DMS 273 (cell line): ENCODE results near the gene MTCL1.

Source experiments
- DNase-seq: peaks from one replicate; lab custom pipeline; 2025; ENCODE audit not compliant: unreplicated experiment; lab: John Stamatoyannopoulos, UW

The MTCL1 gene

DNA sequence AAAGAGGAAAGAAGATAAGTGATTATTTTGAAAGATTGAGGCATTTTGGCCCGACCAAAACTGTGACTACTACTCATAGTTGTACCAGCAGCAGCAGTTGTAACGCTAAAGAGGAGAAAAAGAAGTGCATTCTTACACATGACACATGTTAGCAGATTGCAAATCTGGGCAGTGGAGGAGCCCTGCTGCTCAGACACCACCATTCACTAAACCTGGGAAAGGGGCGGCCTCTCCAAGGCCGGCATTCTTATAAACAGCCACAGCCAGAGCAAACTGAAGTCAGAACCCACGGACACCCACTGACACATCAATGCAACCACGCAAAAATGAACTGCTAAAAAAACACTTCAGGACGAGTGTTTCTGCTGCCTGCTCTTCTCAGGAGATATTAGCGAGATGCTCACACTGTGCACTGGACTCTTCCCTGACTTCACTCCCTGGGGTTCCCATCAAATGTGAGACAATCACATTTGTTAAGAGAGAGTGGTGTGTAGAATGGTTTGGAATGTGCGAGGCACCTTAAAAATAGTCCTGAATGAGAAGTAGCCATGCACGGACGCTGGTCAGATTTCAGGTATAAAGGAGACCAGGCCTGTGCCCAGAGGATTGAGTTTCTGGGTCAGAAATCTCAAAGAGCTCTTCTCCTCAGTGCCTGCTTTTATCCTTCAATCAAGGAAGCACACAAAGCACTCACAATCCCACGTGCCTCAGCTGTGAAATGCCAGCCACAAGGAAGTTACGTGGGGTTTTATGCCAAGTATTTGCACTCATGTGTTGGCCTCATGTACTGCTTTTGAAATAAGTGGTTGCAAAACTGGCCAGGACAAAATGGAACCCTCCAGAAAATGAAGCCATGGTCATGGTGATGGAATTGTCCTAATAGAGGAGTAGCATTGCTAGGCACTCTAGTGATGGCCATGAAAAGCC is 83.4 kb downstream of the MTCL1 start:
- DNase-seq: no peak

DNA sequence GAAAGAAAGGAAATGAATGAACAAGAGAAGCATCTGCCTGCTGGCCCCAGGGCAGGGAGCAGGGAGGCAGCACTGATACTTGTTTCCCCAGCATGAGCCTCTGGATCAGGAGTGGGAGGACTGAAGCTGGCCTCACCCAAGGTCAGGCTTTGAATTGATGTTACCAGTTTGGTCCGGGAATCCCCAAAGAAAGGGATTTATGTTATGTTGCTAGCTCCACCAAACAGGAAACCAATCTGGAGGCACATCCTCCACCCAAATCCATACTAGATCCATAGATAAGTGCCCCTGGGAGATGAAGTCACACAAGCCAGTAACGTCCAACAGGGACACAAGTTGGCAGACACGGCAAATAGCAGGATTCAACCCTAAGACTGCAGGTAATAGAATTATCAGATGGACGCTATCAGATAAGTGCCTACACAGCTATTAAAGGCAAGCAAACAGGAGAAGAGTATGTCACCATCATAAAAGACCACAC is 85.9 kb downstream of the MTCL1 start:
- no peak for DNase-seq

DNA sequence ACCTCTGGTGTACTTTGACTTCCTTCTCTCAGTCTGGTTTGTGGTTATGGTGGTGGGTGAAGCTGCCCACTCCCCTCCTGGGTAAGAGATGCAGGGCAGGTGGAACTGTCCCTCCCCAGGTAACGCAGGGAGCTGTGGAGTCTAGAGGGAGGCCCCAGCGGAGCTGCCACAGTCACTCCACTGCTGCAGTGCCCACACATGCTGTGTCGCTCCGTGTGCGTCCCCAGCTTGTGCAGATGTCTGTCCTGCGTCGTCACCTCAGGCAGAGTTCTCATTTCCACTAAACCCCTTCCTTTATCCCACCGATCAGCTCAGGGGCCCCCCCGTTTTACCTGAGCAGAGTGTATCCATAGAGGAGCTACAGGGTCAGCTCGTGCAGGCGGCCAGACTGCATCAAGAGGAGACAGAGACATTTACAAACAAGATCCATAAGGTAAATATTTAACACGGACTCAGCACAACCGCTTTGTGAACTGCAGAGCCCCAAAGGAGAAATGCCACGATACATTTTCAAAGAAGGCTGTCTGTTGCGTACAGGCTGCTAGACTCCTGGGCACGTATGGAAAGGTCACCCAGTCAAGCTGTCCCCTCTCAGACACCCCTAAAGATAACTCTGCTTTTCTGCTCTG is 87.4 kb downstream of the MTCL1 start:
- no peak for DNase-seq

DNA sequence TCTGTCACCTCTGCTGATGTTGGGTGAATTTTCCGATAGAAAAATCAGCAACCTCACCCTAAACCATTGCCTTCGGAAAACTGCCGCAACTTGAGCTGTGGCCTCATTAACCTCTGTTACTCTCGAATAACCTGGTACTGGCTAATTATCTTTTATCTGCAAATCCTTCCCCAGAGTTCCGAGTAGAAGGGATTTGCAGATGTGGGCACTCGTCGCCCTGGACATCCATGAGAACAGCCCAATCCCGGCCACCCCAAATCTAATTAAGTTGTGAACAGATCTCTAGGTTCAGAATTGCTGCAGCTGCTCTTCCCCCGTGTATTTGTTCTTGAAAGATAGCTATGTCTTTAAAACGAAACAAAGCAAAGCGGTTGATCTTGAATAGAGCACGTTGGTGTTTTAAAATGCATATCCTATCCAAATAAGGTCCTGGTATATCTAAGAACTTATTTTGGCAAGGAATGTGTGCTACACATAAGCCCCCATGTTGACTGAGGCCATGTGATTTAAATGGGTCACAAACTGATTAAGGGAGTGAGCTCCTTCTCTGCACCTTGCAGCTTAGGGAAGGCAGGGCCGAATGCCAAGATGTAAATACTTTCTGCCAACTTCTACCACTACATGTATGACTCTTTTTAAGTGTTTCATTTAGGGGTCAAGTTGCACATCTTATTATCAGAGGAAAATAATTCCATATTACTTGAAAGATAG is 88.2 kb downstream of the MTCL1 start:
- no peak for DNase-seq

DNA sequence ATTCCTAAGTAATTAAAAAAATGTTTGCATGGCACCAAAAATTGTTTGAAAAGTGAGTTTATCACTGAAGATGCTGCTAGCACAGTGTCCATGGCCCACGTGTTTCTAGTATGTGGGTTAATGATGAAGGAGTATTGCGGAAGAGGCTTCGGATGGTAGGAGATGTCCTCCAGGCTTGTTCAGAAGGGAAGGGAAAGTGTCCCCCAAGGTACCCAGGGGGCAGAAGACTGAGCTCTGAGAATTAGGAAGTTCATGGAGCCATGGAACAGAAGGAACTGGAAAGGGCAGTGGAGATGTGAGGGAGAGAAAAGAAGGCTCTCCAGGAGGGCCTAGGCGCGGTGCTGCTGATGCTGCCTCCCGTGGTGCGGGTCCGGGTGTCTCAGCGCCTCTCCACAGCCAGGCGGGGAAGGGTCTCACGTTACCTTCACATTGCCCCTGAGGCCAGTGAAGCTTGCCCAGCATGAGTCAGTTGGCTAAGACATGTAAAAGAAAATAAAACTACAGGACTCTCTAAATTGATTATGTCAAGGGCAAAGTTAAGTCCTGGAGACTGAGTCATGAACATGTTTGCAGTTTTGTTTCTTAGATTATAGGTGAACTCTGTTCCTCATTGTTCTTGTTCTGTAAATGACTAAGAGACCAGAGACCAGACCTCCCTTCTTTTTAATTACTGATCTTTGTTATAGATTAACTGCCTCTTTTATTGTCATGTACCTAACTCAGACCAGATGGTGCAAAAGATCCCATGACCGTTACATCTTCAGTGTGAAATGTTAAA is 89.0 kb downstream of the MTCL1 start:
- DNase-seq: no peak

DNA sequence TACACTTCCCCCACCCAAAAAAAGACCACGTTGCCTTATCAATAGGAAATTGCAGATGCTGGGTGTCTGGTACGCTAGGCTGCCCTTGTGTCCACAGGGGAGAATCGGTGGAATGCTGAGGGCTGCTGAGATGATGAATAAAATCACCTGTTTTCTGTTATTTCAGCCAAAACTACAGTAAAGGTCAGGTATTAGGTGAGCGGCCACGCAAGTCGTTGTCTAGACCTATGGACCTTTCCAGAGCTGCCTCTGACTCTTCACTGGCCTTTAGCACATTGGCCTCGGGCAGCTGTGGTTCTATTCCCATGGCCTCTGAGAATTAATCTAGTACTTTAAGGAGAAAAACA is 89.6 kb downstream of the MTCL1 start:
- no peak for DNase-seq

DNA sequence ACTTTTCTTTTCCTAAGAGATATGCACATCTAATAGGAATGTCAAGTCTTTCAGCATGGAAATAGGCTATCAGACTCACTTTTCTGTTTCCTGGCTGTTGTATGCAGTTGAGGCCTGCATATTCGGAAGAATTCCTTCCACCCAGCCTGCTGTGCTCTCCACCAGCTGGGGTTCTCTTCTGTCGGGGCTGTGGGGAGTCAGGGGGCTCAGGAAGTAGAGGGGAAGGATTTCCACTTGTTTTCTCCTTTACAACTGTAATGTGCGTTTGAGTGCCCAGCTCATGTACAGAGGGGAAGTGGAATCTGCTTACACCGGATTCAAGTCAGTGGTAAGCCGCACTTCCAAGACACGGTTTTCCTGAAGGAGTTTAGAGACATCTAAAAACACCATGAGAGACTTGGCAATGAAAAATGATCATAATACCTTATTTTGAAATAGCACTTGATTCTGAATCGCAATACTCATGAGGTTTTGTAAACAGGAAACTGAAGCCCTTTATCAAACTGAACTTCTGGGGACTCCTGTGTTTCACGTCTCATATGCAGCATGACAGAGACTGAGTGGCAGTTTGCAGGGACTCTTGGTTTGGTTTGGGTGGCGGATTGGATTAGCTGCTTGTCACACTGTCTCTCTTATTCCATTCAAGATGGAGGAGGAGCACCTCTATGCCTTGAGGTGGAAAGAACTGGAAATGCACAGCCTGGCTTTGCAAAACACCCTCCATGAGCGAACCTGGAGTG is 90.4 kb downstream of the MTCL1 start:
- DNase-seq: no peak

DNA sequence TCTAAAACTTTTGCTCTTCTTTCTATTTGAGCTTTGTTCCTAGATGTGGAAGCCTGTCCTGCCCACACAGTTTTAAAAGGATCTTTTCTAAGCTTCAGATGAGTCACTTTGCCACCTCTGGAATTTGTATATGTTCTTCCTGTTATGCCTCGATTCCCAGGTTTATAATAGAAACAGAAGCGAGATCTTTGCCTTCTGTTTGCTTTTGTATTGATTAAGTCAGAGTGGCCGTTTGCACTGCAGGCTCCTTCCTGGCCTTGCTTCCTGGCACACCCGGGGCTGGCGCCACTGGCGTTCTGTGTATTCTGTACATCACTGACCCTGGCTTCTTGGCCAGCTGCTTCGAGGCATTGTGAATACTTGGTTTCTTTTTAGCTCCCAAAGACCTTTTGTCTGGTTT is 91.8 kb downstream of the MTCL1 start:
- no peak for DNase-seq

DNA sequence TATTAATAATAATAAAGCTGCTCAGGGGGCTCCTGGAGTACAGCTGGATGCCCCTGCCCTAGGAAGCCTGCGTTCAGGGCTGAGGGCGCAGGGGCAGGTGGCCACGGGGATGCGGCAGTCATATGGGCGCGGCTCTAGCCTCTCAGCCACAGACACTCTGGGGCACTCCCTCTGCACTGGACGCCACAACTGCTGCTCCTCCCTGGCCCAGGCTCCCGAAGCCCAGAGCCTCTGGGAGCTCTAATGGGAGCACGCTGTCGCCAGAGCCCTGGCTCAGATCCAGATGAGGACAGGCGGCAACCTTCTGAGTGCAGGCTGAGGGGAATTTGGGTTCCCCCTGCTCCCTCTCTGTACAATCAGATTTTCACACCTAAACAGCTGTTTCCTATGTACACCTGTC is 93.6 kb downstream of the MTCL1 start:
- DNase-seq: peak; percentile 15

DNA sequence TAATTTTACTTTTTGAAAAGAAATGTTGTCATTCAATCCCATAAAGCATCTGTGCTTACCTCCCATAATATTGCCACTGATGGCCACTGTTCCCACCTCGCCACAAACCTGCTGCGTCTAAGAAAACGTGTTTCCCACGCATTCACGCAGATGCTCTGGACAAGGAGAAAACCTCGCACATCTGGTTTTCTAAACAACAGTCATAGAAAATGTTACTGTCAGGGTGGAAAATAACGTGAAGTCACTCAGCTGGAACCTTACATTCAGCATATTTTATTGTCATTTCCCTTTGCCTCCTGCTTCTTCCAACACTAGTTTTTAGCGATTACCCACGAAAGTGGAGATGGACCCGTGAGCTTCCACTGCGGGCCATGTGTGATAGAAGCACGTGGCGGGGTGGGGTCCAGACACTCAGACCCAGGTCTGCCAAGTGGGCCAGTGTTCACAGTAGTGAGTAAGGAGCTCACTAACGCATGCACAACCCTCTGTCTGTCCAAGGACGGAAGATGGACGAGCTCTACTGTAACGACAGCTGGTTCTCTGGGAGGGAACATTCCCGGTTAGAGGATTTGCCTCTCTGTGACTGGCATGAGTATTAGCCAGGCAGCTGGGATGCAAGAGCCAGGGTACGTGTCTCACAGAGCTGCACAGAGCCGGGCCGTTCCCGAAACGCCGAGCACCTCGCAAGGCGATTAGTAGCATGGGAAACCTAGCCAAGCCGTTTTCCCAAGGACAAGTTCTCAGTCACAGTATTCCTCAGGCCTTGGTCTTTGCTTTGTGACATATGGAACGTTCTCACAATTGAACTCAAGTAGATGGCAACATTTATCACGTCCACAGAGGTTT is 94.5 kb downstream of the MTCL1 start:
- DNase-seq: no peak

DNA sequence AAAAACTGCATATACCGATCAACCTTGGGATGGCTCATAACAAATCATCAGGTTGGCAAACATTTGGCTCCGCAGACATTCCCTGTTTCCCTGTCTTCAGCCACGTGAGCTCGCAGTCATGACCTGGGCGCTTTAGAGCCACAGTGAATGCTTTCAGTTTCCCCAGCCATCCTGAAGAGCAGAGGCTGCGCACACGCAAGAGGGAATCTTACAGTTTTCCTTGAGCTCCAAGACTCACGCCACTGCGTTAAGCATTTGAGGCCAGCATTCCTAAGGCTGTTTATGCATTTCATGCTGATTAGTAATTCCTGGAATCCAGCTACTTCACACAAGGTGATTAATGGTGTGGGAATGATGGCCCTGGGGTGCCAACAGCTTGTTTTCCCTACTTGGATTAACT is 95.1 kb downstream of the MTCL1 start:
- no peak for DNase-seq

DNA sequence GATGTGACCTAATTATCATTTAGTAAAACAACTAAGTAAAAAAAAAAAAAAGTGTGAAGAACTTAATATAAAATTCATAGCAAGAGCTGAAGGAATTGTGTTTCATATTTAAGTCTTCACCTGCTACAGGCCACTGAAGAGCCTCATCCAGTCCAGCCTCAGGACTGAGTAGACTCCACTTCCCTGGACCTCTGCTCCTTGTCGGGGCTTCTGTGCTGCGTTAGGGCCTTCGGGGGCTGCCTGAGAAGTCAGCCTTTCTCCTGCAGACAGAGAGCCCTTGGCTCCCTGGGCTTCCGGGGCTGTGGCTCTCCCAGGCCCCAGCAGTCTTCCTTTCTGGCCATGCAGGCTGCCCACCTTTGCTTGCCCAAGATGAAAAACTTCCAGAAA is 95.5 kb downstream of the MTCL1 start:
- no peak for DNase-seq

DNA sequence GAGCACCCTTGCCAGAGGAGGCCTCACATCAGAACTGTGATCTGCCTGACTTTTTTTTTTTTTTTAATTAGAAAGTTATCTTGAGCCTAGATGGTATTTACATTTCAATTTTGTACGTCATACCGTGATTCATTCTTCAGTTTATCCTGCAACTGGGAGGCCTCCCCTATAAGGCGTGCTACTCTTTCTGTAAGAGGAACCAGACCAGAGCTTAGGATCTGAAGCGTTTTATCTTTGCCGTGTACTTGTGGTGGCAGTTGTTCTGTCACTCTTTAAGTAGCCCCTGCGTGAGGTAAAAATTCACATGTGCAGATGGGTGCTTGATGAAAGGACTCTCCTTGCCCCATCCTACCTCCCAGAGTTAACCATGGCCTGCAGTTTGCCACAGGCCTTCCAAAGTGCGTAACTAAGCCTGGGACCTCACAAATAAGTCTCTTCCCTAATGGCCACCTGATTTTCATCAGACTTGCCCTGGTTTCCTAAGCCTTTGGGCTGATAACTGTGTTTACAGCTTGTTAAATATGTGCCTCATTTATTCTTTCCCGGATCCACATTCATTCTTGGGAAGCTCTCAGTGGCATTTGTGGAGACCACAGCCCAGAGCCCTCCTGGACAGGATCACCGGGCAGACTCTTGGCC is 96.0 kb downstream of the MTCL1 start:
- DNase-seq: no peak

DNA sequence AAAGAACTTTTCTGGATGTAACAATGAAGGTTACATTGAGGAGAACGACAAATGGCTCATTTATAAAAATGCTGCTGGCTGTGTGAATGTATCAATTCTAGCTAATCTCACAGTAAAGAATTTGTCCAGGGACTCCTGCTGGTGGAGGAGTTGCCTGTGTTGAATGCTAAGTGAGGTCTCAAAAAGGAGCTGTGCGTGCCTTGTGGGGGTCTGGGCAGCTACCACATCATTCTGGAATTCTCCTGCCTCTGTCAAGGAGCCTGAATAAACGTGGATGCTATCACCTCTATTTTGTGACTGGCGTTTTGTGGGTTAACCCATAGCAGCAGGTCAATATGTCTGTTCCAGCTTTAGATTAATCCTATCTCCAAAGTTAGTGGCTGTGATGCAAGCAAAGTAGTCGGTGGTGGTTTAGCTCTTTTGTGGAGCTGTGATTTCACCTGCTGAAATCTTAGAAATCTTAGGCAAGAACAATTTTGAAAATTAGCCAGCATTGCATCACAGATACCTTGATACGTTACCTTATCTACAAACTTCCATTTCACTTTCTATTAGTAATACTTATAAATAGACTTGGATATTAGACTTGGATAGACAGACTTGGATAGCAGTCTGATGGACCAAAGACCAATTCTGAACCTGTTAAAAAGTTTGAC is 96.8 kb downstream of the MTCL1 start:
- no peak for DNase-seq

DNA sequence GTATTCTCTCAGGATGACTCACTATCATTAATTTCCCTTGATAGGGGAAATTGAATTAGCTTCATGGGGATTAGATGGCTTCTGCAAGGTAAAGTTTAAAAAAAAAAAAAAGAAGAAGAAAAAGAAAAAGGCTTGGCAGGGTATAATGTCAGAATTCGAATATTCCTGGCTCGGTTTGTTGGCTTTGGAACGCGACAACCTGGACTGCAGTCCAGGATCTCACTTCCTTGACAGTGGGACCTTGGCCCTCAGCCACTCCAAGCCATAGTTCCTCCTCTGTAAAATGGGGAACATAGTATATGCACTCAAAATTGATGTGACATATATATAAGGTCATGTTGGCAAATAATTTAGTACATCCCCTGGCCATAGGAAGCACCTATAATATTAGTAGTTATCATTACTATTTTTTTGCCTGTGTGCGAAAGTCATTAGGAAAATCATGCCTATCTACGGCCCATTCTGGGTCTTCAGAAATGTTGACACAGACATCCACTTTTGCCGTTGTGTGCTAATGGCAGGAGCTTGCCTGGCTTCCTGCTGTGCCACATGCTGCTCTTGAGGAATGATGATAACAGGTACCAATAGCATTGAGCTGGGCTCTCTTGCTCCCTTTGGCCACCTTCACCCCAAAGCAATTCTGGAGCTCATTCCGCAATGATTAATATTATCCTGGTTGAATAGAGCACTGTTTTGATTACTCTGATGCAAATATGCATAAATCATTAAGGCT is 97.9 kb downstream of the MTCL1 start:
- no peak for DNase-seq

DNA sequence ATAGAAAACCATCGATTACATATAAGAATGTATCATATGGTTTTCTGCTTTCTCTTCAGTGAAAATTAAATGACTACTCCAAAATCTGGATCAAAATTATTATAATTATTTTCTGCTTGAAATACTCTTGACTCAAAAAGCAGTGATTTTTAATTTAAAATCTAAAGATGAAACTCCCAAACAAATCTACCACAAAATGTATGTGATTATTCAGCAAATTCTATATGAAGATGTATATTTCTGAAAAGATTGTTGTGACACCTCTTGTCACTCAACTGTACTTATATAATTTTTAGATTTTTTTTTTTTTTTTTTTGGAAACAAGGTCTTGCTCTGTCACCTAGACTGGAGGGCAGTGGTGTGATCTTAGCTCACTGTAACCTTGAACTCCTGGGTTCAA is 98.6 kb downstream of the MTCL1 start:
- DNase-seq: no peak

DNA sequence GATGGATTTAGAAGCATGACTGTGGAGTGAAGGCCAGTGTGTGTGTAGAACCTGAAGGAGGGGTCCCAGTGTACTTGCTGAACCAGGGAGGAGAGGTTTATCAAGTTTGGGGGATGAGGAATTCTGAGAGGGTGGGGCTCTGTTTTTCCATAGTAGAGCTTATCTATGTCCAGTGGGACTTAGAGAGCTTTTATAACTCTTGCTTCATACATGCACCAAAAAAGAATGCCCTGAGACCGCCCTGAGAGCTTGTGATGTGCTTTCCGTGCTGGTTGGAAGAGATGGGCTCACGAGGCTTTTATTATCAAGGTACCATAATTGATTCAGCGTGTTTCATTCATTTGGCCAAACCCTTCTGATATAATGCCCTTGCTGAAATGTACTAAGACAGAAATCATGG is 100.2 kb downstream of the MTCL1 start:
- DNase-seq: no peak
